HepG2 (cell line): Measurements from ENCODE around the gene AGPAT3. TPM values are rescaled to one million over a fixed set of nuclear protein-coding genes. Genes with fewer than 3 reads are reported as not detected.

ENCODE experiments used
- EEA1 ChIP-seq: sonication (generic); formaldehyde crosslinking; IDR thresholded peaks from 2 replicates; pipeline ENCODE4 v1.5.1; 2020; ENCODE audit warnings: mild to moderate bottlenecking, missing genetic modification reagents, borderline replicate concordance
- GABPB1 ChIP-seq: IDR thresholded peaks from 2 replicates; pipeline ENCODE4 v1.6.1; 2016; ENCODE audit warnings: mild to moderate bottlenecking, missing genetic modification reagents, moderate library complexity, missing compliant biosample characterization
- GATAD1 ChIP-seq: IDR thresholded peaks from 2 replicates; pipeline ENCODE4 v1.6.1; 2016; ENCODE audit warnings: missing genetic modification reagents, missing compliant biosample characterization
- HDAC1 ChIP-seq: sonication (generic); formaldehyde crosslinking; IDR thresholded peaks from 2 replicates; pipeline ENCODE4 v1.5.1; 2020; ENCODE audit warnings: mild to moderate bottlenecking, missing genetic modification reagents
- MAZ ChIP-seq, 2 experiments: sonication (generic) in 1 of 2; formaldehyde crosslinking in 1 of 2; IDR thresholded peaks; 2 replicates each; pipeline versions ENCODE4 v1.5.0 to v1.6.1; 2012 to 2020; ENCODE audit warnings: low read depth in 2 of 2, mild to moderate bottlenecking in 2 of 2, borderline replicate concordance in 1 of 2, improper control_type of control experiment in 1 of 2, low read length in 1 of 2, missing genetic modification reagents in 1 of 2, moderate library complexity in 1 of 2
- MEF2D ChIP-seq: sonication (generic); formaldehyde crosslinking; IDR thresholded peaks from 2 replicates; pipeline ENCODE4 v1.5.1; 2020; ENCODE audit warnings: mild to moderate bottlenecking, missing genetic modification reagents
- MXD1 ChIP-seq: sonication (generic); formaldehyde crosslinking; IDR thresholded peaks from 2 replicates; pipeline ENCODE4 v1.4.0; 2020; ENCODE audit warnings: mild to moderate bottlenecking, missing genetic modification reagents
- MXI1 ChIP-seq: IDR thresholded peaks from 3 replicates; pipeline ENCODE4 v1.6.1; 2012; ENCODE audit warnings: low read depth, low read length, inconsistent platforms, borderline replicate concordance
- SMARCE1 ChIP-seq: fragments of 450-650 bp; IDR thresholded peaks from 2 replicates; pipeline ENCODE4 v1.6.1; 2017; ENCODE audit warnings: borderline replicate concordance
- ZNF549 ChIP-seq: sonication (generic); formaldehyde crosslinking; IDR thresholded peaks from 2 replicates; pipeline ENCODE4 v1.5.0; 2020; ENCODE audit warnings: missing genetic modification reagents
- ZNF75D ChIP-seq: sonication (generic); formaldehyde crosslinking; IDR thresholded peaks from 2 replicates; pipeline ENCODE4 v1.8.1; 2023; ENCODE audit warnings: missing genetic modification reagents, mild to moderate bottlenecking, borderline replicate concordance
- ZNF879 ChIP-seq: sonication (generic); formaldehyde crosslinking; IDR thresholded peaks from 2 replicates; pipeline ENCODE4 v1.8.1; 2023; ENCODE audit warnings: missing genetic modification reagents
- ZSCAN25 ChIP-seq: sonication (generic); formaldehyde crosslinking; IDR thresholded peaks from 2 replicates; pipeline ENCODE4 v1.8.0; 2022; ENCODE audit warnings: mild to moderate bottlenecking, missing genetic modification reagents
- ZSCAN9 ChIP-seq: IDR thresholded peaks from 2 replicates; pipeline ENCODE4 v1.6.1; 2016; ENCODE audit warnings: borderline replicate concordance
- polyA plus RNA-seq, 8 experiments: library from polyadenylated mRNA; depleted of rRNA in 3 of 8; stranded (reverse) in 7 of 8; unstranded in 1 of 8; fragments of >200 nt; fragmentation: Illumina TruSeq in 4 of 8; extraction: Trizol in 4 of 8; gene quantifications; 2 replicates each; pipeline versions ENCODE4 v1.2.1 to v1.2.3, GENCODE V29; 2011 to 2016; ENCODE audit warnings: low read depth in 4 of 8, missing spikeins in 1 of 8, mixed read lengths in 1 of 8; ENCODE audit not compliant: insufficient read depth in 1 of 8
- total RNA-seq, 5 experiments: library from RNA; depleted of rRNA; stranded (reverse); fragments of >200 nt; fragmentation: Illumina TruSeq; extraction: Trizol; gene quantifications; 2 replicates each; pipeline ENCODE4 v1.2.3, GENCODE V29; 2016; ENCODE audit warnings: low read depth in 1 of 5
- TF ChIP-seq, protein P1 (sequence below): sonication (generic); formaldehyde crosslinking; IDR thresholded peaks from 2 replicates; pipeline ENCODE4 v1.5.0; 2020; ENCODE audit warnings: missing genetic modification reagents
- TF ChIP-seq, protein P2 (sequence below): sonication (generic); formaldehyde crosslinking; IDR thresholded peaks from 2 replicates; pipeline ENCODE4 v1.4.0; 2020; ENCODE audit warnings: missing genetic modification reagents, mild to moderate bottlenecking, borderline replicate concordance
- TF ChIP-seq, protein P3 (sequence below): sonication (generic); formaldehyde crosslinking; IDR thresholded peaks from 2 replicates; pipeline ENCODE4 v1.9.0; 2021; ENCODE audit warnings: missing genetic modification reagents, mild to moderate bottlenecking, borderline replicate concordance
- TF ChIP-seq, protein P4 (sequence below): sonication (generic); formaldehyde crosslinking; IDR thresholded peaks from 2 replicates; pipeline ENCODE4 v1.4.0; 2020; ENCODE audit warnings: missing genetic modification reagents

The AGPAT3 gene
- total and polyA plus RNA-seq, 2 of the 13 experiments (the other 11 are each of a cell fraction or from before 2014, with no cell fraction given): 32.2 to 54.4 TPM

DNA sequence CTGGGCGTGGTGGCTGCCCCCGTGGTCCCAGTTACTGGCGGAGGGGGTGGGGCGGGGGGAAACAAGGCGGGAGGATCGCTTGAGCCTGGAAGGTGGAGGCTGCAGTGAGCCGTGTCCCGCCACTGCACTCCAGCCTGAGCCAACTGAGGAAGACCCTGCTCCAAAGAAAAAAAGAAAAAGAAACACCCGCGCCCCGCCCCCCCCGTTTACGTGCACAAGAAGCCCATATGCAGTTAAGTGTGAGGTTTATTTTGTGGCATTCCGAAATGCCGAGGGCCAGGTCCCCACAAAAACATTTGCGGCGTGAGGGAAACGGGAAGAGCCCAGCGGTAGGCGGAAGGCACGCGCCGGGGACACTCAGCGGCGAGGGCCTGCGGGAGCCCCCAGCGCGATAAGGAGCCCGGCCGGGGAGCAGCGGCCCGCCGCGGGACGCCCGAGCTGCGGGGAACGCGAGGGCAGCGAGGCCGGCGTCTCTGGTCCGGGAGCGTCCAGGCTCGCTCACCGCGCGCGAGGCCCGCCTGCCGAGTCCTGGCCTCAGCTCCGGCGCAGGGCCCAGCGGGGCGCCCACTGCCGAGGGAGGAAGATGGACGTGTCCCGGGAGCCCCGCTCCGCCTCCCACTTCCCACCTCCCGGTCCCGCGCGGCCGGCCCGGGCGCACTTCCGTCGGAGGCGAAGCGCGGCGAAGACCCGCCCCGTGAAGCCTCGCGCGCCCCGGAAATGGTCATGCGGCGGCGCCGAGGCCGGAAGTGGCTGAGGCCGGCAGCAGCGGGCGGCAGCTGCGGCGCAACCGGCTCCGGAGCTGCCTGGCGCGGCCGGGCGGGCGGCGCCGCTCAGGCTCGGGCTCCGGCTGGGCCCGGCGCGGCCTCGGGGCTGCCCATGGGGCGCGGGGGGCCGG is 146.8 kb downstream of the AGPAT3 start, which contains the start of gene TRAPPC10 (continued):
- TF ChIP-seq, protein P1, sequence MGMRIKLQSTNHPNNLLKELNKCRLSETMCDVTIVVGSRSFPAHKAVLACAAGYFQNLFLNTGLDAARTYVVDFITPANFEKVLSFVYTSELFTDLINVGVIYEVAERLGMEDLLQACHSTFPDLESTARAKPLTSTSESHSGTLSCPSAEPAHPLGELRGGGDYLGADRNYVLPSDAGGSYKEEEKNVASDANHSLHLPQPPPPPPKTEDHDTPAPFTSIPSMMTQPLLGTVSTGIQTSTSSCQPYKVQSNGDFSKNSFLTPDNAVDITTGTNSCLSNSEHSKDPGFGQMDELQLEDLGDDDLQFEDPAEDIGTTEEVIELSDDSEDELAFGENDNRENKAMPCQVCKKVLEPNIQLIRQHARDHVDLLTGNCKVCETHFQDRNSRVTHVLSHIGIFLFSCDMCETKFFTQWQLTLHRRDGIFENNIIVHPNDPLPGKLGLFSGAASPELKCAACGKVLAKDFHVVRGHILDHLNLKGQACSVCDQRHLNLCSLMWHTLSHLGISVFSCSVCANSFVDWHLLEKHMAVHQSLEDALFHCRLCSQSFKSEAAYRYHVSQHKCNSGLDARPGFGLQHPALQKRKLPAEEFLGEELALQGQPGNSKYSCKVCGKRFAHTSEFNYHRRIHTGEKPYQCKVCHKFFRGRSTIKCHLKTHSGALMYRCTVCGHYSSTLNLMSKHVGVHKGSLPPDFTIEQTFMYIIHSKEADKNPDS: 0 out of 2 replicates have a peak, but pooled peaks have one; percentile 36
- TF ChIP-seq, protein P2, sequence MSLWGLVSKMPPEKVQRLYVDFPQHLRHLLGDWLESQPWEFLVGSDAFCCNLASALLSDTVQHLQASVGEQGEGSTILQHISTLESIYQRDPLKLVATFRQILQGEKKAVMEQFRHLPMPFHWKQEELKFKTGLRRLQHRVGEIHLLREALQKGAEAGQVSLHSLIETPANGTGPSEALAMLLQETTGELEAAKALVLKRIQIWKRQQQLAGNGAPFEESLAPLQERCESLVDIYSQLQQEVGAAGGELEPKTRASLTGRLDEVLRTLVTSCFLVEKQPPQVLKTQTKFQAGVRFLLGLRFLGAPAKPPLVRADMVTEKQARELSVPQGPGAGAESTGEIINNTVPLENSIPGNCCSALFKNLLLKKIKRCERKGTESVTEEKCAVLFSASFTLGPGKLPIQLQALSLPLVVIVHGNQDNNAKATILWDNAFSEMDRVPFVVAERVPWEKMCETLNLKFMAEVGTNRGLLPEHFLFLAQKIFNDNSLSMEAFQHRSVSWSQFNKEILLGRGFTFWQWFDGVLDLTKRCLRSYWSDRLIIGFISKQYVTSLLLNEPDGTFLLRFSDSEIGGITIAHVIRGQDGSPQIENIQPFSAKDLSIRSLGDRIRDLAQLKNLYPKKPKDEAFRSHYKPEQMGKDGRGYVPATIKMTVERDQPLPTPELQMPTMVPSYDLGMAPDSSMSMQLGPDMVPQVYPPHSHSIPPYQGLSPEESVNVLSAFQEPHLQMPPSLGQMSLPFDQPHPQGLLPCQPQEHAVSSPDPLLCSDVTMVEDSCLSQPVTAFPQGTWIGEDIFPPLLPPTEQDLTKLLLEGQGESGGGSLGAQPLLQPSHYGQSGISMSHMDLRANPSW (CRISPR knock-in tag): no peak
- TF ChIP-seq MXD1 (CRISPR knock-in tag) (0 out of 2 replicates have a peak, but pooled peaks have one; percentile 30), EEA1 (CRISPR knock-in tag) (peak; percentile 33; the same call in 1 of the 2 replicates), SMARCE1 (no peak), ZNF879 (CRISPR knock-in tag) (no peak), HDAC1 (CRISPR knock-in tag) (peak; percentile 90), ZSCAN25 (CRISPR knock-in tag) (peak; percentile 53; the same call in 1 of the 2 replicates), MXI1 (peak; percentile 31; the same call in 1 of the 3 replicates), ZSCAN9 (no peak), GATAD1 (CRISPR knock-in tag) (peak; percentile 91), MEF2D (CRISPR knock-in tag) (no peak), ZNF549 (CRISPR knock-in tag) (no peak), MAZ (IDR thresholded peaks at IDR 0.05; ENCODE audit: borderline replicate concordance, low read depth, low read length) (no peak), MAZ (CRISPR knock-in tag; IDR thresholded peaks at IDR 0.05; ENCODE audit: low read depth) (no peak; the same call in 1 of the 2 replicates), ZNF75D (CRISPR knock-in tag) (no peak), GABPB1 (CRISPR knock-in tag) (peak; percentile 92)
- TF ChIP-seq, protein P3, sequence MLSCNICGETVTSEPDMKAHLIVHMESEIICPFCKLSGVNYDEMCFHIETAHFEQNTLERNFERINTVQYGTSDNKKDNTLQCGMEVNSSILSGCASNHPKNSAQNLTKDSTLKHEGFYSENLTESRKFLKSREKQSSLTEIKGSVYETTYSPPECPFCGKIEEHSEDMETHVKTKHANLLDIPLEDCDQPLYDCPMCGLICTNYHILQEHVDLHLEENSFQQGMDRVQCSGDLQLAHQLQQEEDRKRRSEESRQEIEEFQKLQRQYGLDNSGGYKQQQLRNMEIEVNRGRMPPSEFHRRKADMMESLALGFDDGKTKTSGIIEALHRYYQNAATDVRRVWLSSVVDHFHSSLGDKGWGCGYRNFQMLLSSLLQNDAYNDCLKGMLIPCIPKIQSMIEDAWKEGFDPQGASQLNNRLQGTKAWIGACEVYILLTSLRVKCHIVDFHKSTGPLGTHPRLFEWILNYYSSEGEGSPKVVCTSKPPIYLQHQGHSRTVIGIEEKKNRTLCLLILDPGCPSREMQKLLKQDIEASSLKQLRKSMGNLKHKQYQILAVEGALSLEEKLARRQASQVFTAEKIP (CRISPR knock-in tag): no peak
- TF ChIP-seq, protein P4, sequence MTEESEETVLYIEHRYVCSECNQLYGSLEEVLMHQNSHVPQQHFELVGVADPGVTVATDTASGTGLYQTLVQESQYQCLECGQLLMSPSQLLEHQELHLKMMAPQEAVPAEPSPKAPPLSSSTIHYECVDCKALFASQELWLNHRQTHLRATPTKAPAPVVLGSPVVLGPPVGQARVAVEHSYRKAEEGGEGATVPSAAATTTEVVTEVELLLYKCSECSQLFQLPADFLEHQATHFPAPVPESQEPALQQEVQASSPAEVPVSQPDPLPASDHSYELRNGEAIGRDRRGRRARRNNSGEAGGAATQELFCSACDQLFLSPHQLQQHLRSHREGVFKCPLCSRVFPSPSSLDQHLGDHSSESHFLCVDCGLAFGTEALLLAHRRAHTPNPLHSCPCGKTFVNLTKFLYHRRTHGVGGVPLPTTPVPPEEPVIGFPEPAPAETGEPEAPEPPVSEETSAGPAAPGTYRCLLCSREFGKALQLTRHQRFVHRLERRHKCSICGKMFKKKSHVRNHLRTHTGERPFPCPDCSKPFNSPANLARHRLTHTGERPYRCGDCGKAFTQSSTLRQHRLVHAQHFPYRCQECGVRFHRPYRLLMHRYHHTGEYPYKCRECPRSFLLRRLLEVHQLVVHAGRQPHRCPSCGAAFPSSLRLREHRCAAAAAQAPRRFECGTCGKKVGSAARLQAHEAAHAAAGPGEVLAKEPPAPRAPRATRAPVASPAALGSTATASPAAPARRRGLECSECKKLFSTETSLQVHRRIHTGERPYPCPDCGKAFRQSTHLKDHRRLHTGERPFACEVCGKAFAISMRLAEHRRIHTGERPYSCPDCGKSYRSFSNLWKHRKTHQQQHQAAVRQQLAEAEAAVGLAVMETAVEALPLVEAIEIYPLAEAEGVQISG (CRISPR knock-in tag): peak; percentile 84
